GM10847 (cell line): ENCODE data around the gene TERT.

ENCODE experiments used
- POLR2A ChIP-seq: IDR thresholded peaks from 2 replicates; pipeline ENCODE4 v1.6.1; 2011; ENCODE audit not compliant: insufficient read length; ENCODE audit errors: extremely low read depth

The TERT gene

DNA sequence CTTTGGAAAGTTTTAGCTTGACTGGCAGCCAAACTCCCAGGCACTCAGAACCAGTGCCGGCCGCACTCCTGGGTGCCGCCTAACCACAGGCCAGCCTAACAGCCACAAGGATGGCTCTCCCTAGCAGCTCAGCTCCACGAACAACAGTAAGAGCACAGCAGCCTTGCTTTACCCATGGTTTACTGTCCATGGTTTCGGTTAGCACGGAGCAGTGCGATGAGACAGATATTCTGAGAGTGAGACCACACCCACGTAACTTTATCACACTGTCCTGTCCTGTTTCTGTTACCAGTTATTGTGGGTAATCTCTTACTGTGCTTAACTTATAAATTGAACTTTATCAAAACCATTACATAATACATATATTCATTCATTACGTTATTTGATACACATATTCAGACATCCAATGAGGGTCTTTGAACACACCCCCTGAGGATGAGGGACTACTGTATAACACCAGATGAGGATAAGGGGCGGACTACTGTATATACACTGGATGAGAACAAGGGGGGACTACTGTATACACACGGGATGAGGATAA lies 37.7 kb upstream of the TERT start:
- TF ChIP-seq POLR2A: no peak

DNA sequence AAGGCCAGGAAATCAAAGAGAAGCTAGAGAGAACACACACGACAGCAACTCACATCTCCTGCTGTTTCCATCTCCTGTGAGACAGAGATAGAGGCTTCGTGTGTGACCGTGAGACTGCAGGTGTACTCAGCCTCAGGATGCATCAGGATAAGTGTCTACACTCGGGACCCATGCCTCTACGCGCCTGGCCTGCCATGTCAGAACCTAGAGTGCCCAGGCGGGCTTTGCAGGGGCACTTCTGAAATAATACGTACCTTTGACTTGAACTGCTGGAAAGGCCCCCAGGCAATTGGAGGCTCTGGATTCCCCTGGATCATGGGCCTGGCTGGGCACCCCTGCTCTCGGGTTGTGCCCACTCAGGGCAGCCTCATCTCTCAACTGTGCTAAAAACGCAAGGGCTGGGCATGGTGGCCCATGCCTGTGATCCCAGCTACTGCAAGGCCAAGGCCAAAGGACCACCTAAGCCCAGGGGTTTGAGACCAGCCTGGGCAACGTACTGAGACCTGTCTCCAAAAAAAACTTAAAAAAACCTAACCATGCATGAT lies 37.1 kb upstream of the TERT start:
- no peak for TF ChIP-seq POLR2A

DNA sequence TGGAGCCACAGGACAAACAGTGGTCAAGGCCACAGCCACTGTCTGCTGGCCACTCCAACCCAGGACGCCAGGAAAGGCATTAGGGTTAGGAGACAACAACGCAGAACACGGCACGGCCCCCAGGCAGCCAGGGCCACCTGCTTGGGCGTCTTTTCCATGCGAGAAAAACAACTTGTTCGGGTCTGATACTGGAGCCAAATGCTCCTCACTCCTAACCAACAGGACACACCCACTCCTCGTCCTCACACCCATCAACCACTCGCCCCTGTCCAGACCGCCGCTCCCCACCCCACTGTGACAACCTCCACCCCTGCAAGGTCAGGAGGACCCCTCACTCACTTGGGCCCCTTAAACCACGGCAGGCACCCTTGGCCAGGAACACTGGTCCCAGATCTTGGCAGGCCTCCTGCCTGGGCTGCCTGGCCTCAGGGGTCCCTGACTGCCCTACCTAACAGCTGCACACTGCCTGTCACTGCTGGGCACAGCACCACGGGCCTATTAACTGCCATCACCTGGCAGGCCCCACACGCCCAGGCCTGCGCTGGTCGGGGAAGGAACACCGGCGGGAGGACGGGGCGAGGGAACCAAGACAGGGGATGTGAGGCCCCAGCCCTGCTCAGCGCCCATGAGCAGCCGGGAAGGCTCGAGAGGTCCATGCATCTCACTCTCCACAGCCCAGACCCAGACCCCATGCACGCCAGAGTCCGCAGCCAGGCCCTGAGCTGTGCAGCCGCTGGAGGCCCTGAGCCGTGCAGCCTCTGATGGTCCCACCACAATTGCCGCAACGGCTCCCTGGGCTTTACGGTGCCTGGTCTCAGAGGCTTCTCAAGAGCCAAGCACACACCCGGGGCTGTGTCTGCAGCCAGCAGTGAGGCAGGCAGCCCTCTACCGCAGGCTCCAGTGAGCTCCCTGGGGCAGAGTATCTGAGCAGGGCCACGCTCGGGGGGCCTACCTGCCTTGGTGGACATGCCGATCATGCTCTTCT lies 36.3 kb upstream of the TERT start:
- TF ChIP-seq POLR2A: no peak

DNA sequence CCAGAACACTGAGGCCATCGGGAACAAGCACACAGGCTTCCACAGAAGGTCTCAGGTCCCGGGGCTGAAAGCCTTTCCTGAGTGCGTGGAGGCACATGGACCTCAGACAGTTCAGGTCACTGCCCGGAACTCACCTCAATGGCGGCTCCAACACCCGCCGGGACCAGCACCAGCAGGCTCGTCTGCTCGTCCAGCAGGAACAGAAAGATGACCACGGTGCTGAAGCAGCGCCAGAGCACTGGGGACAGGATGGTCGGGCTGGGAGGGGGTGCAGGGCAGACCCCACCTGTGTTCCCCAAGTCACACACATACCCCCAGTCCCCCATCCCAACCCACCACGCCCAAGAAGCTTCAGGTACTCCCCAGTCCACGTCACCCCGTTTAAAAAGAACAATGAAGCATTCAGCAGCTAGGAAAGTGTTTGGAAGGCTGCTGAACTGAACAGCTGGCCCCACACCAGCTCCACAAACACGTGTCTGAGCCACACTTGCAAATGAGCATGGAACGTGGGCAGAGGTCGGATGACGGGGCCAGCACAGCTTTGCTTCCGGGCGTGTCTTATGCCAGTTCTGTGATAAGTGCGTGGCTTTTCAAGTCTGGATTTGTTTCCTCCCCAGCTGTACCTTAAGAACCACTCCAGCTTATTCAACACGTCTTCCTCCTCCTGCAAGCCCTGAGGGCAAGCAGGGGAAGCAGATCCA lies 35.4 kb upstream of the TERT start:
- TF ChIP-seq POLR2A: no peak

DNA sequence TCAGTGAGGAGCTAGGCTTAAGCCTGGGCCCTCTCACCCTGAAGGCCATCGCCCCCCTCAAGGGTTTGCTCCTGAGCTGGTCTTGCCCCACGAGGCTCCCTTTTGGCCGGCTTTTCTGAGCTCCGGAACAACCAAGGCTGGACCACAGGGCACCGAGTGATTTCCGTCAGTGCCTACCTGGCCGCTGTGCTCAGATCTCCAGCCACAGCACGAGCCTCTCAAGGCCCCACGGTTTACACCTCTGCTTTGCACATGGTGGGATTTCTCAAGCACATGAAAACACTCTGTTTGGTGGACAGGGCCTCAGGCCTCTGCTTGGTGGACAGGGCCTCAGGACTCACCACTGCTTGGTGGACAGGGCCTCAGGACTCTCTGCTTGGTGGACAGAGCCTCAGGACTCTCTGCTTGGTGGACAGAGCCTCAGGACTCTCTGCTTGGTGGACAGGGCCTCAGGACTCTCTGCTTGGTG lies 34.3 kb upstream of the TERT start:
- TF ChIP-seq POLR2A: no peak

DNA sequence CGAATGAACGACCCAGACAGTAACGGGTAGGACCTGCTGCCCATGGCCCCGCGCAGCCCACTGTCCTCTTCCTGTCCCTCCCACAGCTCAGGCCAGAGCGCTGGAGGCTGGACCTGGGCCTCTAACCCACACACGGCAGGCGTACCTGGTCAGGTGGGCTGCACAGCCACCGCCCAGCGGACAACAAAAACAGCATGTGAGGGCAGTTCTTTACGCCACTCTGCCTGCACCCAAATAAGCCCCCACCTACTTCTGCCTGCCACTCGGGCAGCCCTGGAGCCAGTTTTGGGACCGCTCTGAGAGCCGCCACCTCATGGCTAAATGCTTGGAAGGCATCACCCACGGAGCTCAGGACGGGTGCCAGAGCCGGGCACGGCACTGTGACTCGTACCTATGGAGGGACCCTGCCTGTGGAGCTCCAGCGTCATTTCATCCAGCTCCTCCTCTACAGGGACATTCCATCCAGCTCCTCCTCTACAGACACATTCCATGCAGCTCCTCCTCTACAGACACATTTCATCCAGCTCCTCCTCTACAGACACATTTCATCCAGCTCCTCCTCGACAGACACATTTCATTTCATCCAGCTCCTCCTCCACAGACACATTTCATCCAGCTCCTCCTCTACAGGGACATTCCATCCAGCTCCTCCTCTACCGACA lies 31.1 kb upstream of the TERT start:
- no peak for TF ChIP-seq POLR2A

DNA sequence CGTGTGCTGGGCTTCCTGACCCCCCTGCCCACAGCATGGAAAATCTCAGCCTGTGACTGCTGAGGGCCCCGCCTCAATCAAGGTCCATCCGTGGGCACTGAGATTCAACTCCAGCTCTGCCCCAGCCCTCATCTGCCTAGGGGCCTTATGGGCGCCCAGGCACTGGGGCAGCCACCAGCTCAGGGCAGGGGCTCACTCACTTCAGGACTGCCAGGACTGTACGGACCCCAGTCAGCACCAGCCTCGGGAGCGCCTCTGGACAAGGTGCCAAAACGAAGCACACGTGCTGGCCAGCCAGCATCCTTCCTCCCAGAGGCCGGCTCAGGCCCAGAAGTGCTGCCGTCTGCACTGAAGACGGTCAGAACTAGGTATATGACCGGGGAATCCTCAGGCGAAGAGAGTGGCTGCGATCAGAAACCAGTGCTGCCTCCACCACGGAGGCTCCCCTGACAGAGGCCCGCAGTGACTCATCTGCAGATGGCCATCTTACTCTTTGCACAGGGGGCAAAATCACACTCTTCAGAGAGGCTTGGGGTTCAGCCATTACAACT lies 30.4 kb upstream of the TERT start:
- TF ChIP-seq POLR2A: no peak

DNA sequence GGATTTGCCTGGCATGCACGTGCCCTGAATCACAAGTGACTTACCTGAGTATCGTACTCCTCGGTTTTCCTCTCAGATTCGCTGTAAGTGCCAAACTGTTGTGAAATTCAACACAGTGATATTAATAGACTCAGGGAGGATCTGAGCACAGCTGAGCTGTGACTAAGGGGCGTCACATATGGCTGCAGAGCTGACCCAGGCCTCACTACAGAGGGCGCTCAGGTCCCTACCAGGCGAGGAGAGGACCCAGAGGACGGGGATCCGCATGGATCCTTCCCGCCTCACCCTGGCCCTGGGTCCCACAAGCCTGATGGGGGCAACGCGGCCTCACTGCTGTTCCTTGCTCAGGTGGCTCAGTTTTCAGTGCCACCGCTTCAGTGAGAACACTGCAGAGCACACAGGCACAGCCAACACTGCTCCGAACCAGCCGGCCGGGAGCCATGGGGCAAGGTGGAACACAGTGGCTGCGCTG lies 29.9 kb upstream of the TERT start:
- no peak for TF ChIP-seq POLR2A

DNA sequence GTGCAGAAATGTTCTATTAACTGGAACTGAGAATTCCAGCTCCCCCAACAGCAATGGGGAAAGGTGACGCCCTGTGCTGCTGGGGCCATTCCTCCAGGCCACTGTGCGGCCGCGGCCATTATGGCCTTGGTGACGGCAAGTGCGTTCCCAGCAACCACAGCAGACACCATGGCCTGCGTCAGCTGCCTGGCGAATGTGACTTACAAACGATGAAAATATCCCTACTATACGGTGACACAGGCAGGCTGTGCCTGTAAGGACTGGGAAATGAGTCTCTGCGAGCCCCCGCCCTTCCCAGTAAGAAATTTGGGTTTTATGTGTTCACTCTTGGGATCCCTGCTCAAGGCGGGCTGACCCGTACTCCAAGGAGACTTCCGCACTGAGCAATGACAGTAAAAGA lies 29.4 kb upstream of the TERT start:
- no peak for TF ChIP-seq POLR2A

DNA sequence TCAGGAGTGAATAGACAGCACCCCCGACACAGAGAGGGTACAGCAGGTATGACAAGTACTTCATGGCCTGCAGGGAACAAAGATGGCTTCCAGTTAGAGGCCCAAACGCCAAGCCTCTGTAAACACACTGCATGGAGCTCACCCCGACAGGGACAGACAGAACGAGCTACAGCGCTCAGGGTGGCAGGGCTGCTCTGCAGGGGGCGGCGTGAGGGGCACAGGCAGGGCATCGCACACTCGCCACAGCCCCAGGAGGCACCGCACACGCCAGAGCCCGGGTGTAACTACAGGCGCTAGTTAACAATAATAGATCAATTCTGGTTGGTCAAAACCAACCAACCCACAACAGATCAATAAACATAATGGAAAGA lies 28.9 kb upstream of the TERT start:
- no peak for TF ChIP-seq POLR2A

DNA sequence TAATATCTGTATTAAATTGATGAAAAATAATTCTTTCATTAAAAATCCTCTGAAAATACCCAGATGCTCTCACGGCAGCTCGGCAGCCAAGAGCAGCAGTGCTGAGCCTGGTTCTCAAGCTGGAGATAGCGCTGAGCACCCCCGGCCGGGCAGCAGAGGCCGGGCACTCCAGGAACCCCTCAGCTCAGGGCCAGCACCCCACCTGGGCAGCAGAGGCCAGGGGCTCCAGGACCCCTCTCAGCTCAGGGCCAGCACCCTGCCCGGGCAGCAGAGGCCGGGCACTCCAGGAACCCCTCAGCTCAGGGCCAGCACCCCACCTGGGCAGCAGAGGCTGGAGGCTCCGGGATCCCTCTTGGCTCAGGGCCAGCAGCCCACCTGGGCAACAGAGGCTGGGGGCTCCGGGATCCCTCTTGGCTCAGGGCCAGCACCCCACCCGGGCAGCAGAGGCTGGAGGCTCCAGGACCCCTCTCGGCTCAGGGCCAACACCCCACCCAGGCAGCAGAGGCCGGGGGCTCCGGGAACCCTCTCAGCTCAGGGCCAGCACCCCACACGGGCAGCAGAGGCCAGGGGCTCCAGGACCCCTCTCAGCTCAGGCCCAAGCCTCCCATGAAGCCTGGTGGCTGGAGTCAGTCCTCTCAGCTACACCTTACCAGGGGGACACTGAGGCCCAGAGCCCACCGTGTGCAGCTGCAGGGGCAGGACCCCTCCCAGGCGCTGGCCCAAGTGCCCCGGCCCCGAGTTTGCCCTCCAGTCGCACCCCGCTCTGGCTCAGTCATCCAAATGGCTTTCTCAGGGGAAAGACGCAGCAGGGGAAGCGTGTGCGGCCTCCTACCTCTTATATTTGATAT lies 28.3 kb upstream of the TERT start:
- TF ChIP-seq POLR2A: no peak

DNA sequence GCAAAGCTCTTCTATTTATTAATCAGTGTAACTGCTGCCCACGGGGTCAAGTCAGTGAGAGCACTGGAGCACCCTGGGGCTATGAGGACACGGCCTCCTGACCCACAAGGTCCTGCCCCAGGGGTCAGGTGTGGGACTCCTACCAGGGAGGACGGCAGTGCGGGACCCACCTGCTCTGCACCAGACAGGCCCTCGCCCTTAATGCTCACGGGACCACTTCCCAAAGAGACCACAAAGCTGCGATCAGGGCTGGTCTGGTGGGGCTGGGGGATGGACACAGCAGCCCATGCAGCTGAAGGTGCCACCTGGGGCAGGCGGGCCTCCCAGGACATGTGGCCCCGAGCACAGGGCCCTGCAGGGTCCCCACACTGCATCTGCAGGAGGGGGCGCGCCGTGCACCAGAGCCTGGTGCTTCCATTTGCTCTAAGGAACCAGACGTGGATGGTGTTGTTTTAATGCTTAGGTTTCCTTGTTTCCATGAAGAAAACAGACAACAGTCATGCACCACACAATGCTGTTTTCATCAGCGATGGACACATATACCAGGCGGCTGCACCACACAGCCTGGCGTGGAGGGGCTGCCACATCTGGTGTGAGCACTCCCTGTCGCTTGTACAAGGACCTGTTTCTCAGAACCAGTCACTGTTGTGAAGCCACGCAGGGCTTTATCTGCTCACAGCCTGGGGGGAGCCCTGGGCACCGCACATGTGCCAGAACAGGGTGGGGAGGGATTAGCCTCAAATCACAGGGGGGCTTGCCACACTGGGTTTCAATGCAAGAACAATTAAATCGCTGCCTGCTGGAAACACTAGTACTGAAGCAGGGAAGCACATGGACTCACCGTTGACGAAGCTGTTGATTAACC lies 27.4 kb upstream of the TERT start:
- TF ChIP-seq POLR2A: no peak

DNA sequence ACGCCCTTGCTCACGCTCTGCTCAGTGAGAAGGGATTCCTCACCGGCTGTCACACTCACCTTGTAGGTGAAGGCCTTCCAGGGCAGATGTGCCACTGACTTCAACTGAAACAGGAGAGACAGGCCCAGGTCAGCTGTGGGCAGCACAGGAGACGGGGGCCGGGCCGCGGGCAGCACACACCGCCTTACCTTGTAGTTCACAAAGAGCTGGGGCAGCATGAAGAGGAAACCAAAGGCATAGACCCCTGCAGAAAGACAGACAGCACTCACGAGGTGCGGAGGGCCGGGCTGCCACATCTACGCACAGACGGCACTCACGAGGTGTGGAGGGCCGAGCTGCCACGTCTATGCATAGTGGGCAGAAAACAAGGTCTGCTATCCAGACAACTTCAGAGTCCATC lies 26.7 kb upstream of the TERT start:
- no peak for TF ChIP-seq POLR2A
